ENCODE data around the gene RPS27.

DNA sequence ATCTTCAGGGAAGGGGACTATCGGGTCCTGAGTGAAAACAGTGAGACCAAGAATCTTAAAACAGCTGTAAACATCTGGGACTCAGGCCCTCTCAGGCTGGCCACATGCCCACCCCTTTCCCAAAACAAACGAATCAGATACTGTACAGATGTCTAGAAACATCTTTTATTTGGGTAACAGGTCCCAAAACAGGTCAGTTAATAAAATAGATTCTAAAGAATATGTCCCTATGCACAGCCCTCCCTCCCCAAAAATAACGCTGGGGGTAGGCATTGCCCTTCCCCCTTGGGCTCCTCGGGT is 31.7 kb upstream of the RPS27 start:
- no peak for TF ChIP-seq PATZ1 (CRISPR knock-in tag; IDR thresholded peaks at IDR 0.05; ENCODE audit: borderline replicate concordance)
- TF ChIP-seq TOX (CRISPR knock-in tag; IDR thresholded peaks at IDR 0.05; ENCODE audit: borderline replicate concordance): no peak
- TF ChIP-seq ZC3H10 (CRISPR knock-in tag; IDR thresholded peaks at IDR 0.05): no peak
- TF ChIP-seq, protein P1, sequence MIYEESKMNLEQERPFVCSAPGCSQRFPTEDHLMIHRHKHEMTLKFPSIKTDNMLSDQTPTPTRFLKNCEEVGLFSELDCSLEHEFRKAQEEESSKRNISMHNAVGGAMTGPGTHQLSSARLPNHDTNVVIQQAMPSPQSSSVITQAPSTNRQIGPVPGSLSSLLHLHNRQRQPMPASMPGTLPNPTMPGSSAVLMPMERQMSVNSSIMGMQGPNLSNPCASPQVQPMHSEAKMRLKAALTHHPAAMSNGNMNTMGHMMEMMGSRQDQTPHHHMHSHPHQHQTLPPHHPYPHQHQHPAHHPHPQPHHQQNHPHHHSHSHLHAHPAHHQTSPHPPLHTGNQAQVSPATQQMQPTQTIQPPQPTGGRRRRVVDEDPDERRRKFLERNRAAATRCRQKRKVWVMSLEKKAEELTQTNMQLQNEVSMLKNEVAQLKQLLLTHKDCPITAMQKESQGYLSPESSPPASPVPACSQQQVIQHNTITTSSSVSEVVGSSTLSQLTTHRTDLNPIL (CRISPR knock-in tag; IDR thresholded peaks at IDR 0.05; ENCODE audit: low read depth): no peak
- TF ChIP-seq CSDC2 (CRISPR knock-in tag; IDR thresholded peaks at IDR 0.05): no peak
